ENCODE results near the gene PPM1F.

The PPM1F gene

DNA sequence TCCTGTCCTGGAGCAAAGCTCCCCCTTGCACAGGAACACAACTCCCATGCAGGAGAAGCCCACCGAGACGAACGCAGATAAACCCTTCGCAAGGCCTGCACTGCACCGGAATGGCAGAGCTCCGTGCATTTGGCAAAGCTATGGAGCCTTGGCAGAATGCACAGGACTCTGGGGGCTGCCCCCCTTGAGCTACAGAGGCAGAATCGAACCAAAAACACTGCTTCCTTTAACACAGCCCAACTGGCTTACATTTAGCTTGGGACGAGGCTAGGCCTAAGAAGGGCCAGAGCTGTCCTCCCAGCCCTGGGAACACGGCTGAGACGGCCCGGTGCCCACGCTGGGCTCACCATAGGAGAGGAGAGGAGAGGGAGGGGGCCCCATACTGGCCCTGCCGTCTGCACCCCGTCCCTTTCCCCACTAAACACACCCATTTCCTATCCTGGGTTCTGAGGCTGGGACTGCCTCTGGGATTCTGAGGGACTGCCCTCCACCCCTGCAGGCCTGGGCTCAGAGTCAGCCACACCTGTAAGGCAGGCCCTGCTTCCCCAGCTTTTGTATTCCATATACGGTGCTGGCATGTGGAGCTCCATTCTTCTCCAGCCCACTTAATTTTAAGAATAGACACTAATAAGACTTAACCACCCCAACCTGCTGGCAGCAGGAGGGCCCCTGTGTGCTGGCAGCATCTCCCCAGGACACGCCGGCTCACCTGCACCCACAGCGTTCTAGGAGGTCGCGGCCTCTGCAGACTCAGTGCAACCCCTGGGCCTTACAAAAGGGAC, 32.9 kb downstream of the PPM1F start:
- no peak overlapping the region for H3K27ac ChIP-seq
- DNase-seq = no peak
- TF ChIP-seq, protein P1, sequence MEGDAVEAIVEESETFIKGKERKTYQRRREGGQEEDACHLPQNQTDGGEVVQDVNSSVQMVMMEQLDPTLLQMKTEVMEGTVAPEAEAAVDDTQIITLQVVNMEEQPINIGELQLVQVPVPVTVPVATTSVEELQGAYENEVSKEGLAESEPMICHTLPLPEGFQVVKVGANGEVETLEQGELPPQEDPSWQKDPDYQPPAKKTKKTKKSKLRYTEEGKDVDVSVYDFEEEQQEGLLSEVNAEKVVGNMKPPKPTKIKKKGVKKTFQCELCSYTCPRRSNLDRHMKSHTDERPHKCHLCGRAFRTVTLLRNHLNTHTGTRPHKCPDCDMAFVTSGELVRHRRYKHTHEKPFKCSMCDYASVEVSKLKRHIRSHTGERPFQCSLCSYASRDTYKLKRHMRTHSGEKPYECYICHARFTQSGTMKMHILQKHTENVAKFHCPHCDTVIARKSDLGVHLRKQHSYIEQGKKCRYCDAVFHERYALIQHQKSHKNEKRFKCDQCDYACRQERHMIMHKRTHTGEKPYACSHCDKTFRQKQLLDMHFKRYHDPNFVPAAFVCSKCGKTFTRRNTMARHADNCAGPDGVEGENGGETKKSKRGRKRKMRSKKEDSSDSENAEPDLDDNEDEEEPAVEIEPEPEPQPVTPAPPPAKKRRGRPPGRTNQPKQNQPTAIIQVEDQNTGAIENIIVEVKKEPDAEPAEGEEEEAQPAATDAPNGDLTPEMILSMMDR (IDR thresholded peaks at IDR 0.05) = no peak
- H3K36me3 ChIP-seq = peaks cover 0 to 43% (median 16%) of the 10 kb centered on the region in 3 donors
- H3K27me3 ChIP-seq = no peaks in the 10 kb centered on the region
- H3K4me1 ChIP-seq = peaks cover 0 to 11% (median 5%) of the 10 kb centered on the region in 4 donors
- intact Hi-C loops (cut with DNase I; ENCODE audit: low total_unique reads) = no loop called here
- H3K4me3 ChIP-seq = no peak overlapping the region
- no peaks in the 10 kb centered on the region for H3K9me3 ChIP-seq

DNA sequence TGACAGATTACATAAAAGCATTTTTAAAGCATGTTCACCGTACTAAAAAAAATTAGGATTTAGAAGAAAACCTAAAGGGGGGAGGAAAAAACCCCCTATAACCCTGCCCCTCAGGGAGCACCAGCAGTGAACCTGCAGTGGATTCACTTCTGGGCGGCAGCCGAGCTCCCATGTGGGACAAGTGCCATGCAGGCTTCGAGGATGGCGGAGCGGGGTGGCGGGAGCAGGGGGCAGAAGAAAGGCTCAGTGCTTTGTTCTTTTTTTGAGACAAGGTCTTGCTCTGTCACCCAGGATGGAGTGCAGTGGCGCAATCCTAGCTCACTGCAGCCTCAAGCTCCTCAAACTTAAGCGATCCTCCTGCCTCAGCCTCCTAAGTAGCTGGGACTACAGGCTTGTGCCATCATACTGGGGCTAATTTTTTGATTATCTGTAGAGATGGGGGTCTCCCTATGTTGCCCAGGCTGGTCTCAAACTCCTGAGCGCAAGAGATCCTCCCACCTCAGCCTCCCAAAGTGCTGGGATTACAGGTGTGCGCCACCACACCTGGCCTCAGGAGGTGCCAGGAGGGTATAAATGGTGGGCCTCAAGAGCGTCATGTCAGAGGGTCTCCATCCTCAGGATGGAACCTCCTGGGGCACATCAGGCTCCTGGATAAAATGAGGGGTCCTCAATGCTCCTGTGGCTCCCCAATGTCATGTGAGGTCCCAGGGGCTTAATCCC, 34.0 kb downstream of the PPM1F start:
- H3K27me3 ChIP-seq = no peaks in the 10 kb centered on the region
- TF ChIP-seq, protein P1 (IDR thresholded peaks at IDR 0.05) = no peak
- intact Hi-C loops (cut with DNase I; ENCODE audit: low total_unique reads) = no loop called here
- H3K4me1 ChIP-seq = peaks cover 0 to 11% (median 5%) of the 10 kb centered on the region in 4 donors
- no peak overlapping the region for H3K4me3 ChIP-seq
- no peak overlapping the region for H3K27ac ChIP-seq
- no peak for DNase-seq
- no peaks in the 10 kb centered on the region for H3K9me3 ChIP-seq
- H3K36me3 ChIP-seq = peaks cover 0 to 38% (median 16%) of the 10 kb centered on the region in 3 donors

DNA sequence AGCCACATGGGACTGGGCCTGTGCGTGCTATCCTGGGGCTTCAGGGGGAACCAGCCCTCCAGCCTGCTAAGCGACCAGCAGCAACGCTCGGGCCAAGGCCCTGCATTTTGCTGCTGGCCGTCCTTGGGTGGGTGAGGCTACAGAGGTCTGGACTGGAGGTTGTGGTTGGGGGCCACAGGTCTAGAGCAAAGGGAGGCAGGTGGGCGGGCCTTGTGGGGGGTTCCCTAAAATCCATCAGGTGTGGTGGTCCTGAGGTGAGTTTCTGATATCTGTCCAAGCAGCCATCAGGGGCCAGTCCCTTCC, 34.7 kb downstream of the PPM1F start:
- no peak overlapping the region for H3K4me3 ChIP-seq
- DNase-seq = no peak
- intact Hi-C loops (cut with DNase I; ENCODE audit: low total_unique reads) = no loop called here
- no peaks in the 10 kb centered on the region for H3K9me3 ChIP-seq
- H3K4me1 ChIP-seq = peaks cover 0 to 11% (median 5%) of the 10 kb centered on the region in 4 donors
- H3K27ac ChIP-seq = no peak overlapping the region
- no peaks in the 10 kb centered on the region for H3K27me3 ChIP-seq
- TF ChIP-seq, protein P1 (IDR thresholded peaks at IDR 0.05) = no peak
- peaks cover 0 to 30% (median 11%) of the 10 kb centered on the region in 3 donors for H3K36me3 ChIP-seq

DNA sequence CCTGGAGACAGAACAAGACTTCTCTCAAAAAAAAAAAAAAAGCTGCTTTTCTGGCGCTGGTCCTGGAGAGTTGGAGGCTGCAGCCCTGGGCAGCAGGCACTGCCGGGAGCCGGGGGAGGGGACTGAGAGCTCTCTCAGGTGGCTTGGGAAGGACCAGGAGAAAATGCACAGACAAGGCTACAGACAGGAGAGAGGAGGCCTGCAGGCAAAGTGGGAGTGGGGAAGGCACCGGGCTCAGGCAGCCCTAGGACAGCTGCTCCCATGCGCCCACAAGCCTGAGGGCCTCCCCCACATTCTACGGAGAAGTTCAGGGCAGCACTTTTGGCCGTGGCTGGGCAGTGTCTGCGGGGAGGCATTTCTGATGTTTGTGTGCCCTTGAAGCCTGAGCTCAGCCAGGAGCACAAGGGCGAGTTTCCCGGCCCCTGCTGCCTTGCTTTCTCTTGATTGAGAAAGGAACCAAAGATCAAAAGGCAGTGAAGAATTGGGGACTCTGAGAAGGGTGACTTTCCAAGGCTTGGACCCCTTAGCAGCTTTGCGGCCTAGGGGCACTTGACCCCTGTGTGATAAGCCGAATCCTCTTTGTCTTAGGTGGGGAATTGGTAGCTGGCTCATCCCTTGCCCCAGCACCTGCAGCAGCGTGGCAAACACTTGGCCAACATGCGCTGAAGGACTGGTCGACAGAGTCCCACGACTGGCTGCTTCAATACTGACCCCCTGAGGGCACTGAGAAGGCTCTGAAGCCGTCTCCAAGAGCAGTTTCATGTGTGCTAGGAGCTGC, 35.3 kb downstream of the PPM1F start:
- intact Hi-C loops (cut with DNase I; ENCODE audit: low total_unique reads) = no loop called here
- Histone ChIP-seq H3K36me3 (peaks cover 0 to 25% (median 6%) of the 10 kb centered on the region in 3 donors), H3K4me1 (peaks cover 0 to 11% (median 5%) of the 10 kb centered on the region in 4 donors), H3K27me3 (no peaks in the 10 kb centered on the region), H3K4me3 (no peak overlapping the region), H3K27ac (no peak overlapping the region), H3K9me3 (no peaks in the 10 kb centered on the region)
- TF ChIP-seq, protein P1 (IDR thresholded peaks at IDR 0.05) = no peak
- no peak for DNase-seq

DNA sequence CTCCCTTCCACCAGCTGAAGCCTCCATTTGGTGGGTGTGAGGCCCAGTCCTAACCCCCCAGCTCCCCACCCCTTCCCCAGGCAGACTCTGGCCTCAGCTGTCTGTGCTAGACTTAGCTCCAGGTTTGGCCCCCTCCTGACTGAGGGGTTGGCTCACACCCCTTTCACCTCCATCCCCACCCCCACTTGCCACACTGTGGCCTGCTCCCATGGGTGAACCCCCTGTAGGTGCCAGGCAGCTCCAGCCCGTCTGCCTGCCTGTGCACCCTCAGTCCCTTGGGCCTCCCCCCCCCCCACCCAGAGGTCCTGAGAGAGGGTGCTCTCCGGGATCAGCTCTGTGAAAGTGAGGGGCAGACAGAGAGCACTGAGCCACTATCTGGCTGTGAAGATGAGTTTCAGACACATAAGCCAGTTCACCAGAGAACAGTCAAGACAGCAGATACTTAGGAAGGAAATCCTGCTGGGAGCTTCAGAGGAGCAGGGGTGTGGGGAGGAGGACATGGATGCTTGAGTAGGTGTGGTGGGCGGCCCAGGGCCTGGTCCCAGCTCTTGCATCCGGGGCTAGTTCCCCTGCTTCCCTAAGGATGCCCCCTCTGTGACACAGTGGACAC, 36.2 kb downstream of the PPM1F start:
- TF ChIP-seq, protein P1 (IDR thresholded peaks at IDR 0.05) = no peak
- H3K27ac ChIP-seq = no peak overlapping the region
- intact Hi-C loops (cut with DNase I; ENCODE audit: low total_unique reads) = no loop called here
- peaks cover 0 to 18% (median 5%) of the 10 kb centered on the region in 3 donors for H3K36me3 ChIP-seq
- H3K4me3 ChIP-seq = no peak overlapping the region
- H3K27me3 ChIP-seq = no peaks in the 10 kb centered on the region
- H3K9me3 ChIP-seq = no peaks in the 10 kb centered on the region
- H3K4me1 ChIP-seq = peaks cover 0 to 11% (median 5%) of the 10 kb centered on the region in 4 donors
- no peak for DNase-seq

Data from tibial artery (tissue), 4 donors.